Measurements from ENCODE around the gene RHOC.

Gene RHOC

GRCh38 chr1:112701227-112702066, 5.5 kb downstream of the RHOC start:
- no peak for TF ChIP-seq Cebpa-rat (IDR thresholded peaks at IDR 0.05)
- Histone ChIP-seq H3K27me3 (no peaks in the 10 kb centered on the region), H4K20me1 (peaks cover 0 to 27% (median 7%) of the 10 kb centered on the region in 11 experiments; a peak in 8 of 22 replicates), H3K9ac (peak overlapping the region; percentile 46 to 82 (median 74)), H3K27ac (peak overlapping the region; percentile 62 to 92 (median 86)), H3K4me2 (peak overlapping the region; percentile 87 to 100 (median 95)), H3K4me1 (peaks cover 77 to 98% (median 84%) of the 10 kb centered on the region in 10 experiments), H3K9me3 (replicated peaks in 1 of 11) (no peaks in the 10 kb centered on the region), H3K4me3 (peak overlapping the region in 9 of 10 experiments; percentile 19 to 56 (median 40); a peak in 14 of 20 replicates), H3K36me3 (peaks cover 31 to 59% (median 41%) of the 10 kb centered on the region in 11 experiments)

GRCh38 chr1:112700290-112701226, 6.4 kb downstream of the RHOC start:
- H3K4me1 ChIP-seq, result peaks cover 71 to 91% (median 77%) of the 10 kb centered on the region in 10 experiments
- H3K36me3 ChIP-seq, result peaks cover 40 to 68% (median 49%) of the 10 kb centered on the region in 11 experiments
- H3K4me2 ChIP-seq, result peak overlapping the region; percentile 87 to 100 (median 95)
- TF ChIP-seq Cebpa-rat (IDR thresholded peaks at IDR 0.05), result no peak
- H3K9me3 ChIP-seq (replicated peaks in 1 of 11), result no peaks in the 10 kb centered on the region
- no peaks in the 10 kb centered on the region for H3K27me3 ChIP-seq
- H4K20me1 ChIP-seq, result peaks cover 0 to 27% (median 7%) of the 10 kb centered on the region in 11 experiments; a peak in 8 of 22 replicates
- H3K27ac ChIP-seq, result peak overlapping the region; percentile 62 to 92 (median 86)
- peak overlapping the region in 9 of 10 experiments; percentile 19 to 56 (median 40); a peak in 16 of 20 replicates for H3K4me3 ChIP-seq
- peak overlapping the region; percentile 46 to 82 (median 74) for H3K9ac ChIP-seq

GRCh38 chr1:112699425-112700144, 7.3 kb downstream of the RHOC start:
- Histone ChIP-seq H3K4me3 (peak overlapping the region in 6 of 10 experiments; percentile 26 to 56 (median 40); a peak in 9 of 20 replicates), H4K20me1 (peaks cover 0 to 23% (median 5%) of the 10 kb centered on the region in 11 experiments; a peak in 8 of 22 replicates), H3K4me1 (peaks cover 61 to 81% (median 70%) of the 10 kb centered on the region in 10 experiments), H3K4me2 (peak overlapping the region; percentile 87 to 100 (median 95)), H3K27ac (peak overlapping the region in 10 of 11 experiments; percentile 78 to 92 (median 86); a peak in 21 of 22 replicates), H3K9ac (peak overlapping the region; percentile 46 to 82 (median 74); a peak in 21 of 22 replicates), H3K9me3 (replicated peaks in 1 of 11) (no peaks in the 10 kb centered on the region), H3K27me3 (no peaks in the 10 kb centered on the region), H3K36me3 (peaks cover 50 to 78% (median 59%) of the 10 kb centered on the region in 11 experiments)
- TF ChIP-seq Cebpa-rat (IDR thresholded peaks at IDR 0.05), result no peak

- H3K27me3 ChIP-seq, result no peaks in the 10 kb centered on the region
These were observed 8.3 kb downstream of the RHOC start for GRCh38 chr1:112698366-112699310.

GRCh38 chr1:112697781-112698201, 9.1 kb downstream of the RHOC start:
- 0 out of 22 replicates have a peak overlapping the region, but pooled peaks of 1 of the 11 experiments have one; percentile 16 for H3K9ac ChIP-seq
- peak overlapping the region in 3 of 11 experiments; percentile 6 to 23 (median 15); a peak in 4 of 22 replicates for H3K4me2 ChIP-seq
- H3K27ac ChIP-seq, result peak overlapping the region in 3 of 11 experiments; percentile 12 to 32 (median 18); a peak in 3 of 22 replicates
- peaks cover 44 to 63% (median 52%) of the 10 kb centered on the region in 10 experiments for H3K4me1 ChIP-seq
- peaks cover 63 to 91% (median 75%) of the 10 kb centered on the region in 11 experiments for H3K36me3 ChIP-seq
- H3K27me3 ChIP-seq, result no peaks in the 10 kb centered on the region
- H3K9me3 ChIP-seq (replicated peaks in 1 of 11), result no peaks in the 10 kb centered on the region
- no peak for TF ChIP-seq Cebpa-rat (IDR thresholded peaks at IDR 0.05)
- H3K4me3 ChIP-seq, result no peak overlapping the region
- peaks cover 0 to 16% (median 0%) of the 10 kb centered on the region in 11 experiments; a peak in 6 of 22 replicates for H4K20me1 ChIP-seq

More at GRCh38 chr1:112698366-112699310, 8.3 kb downstream of the RHOC start:
- Histone ChIP-seq H3K36me3 (peaks cover 60 to 87% (median 67%) of the 10 kb centered on the region in 11 experiments), H4K20me1 (peaks cover 0 to 20% (median 0%) of the 10 kb centered on the region in 11 experiments; a peak in 6 of 22 replicates), H3K4me3 (no peak overlapping the region), H3K9ac (peak overlapping the region in 5 of 11 experiments; percentile 16 to 78 (median 74); a peak in 4 of 22 replicates), H3K27ac (peak overlapping the region in 7 of 11 experiments; percentile 83 to 92 (median 91); a peak in 13 of 22 replicates), H3K4me2 (peak overlapping the region in 9 of 11 experiments; percentile 92 to 100 (median 97); a peak in 11 of 22 replicates), H3K9me3 (replicated peaks in 1 of 11) (no peaks in the 10 kb centered on the region), H3K4me1 (peaks cover 52 to 72% (median 61%) of the 10 kb centered on the region in 10 experiments)
- TF ChIP-seq Cebpa-rat (IDR thresholded peaks at IDR 0.05), result no peak

GRCh38 chr1:112696578-112697314, 10.2 kb downstream of the RHOC start:
- H3K36me3 ChIP-seq, result peaks cover 63 to 91% (median 82%) of the 10 kb centered on the region in 11 experiments
- no peaks in the 10 kb centered on the region for H3K9me3 ChIP-seq (replicated peaks in 1 of 11)
- TF ChIP-seq Cebpa-rat (IDR thresholded peaks at IDR 0.05), result no peak
- no peak overlapping the region; a peak in 2 of 22 replicates for H3K27ac ChIP-seq
- peaks cover 0 to 12% (median 0%) of the 10 kb centered on the region in 11 experiments; a peak in 4 of 22 replicates for H4K20me1 ChIP-seq
- no peaks in the 10 kb centered on the region for H3K27me3 ChIP-seq
- no peak overlapping the region for H3K9ac ChIP-seq
- peaks cover 33 to 53% (median 42%) of the 10 kb centered on the region in 10 experiments for H3K4me1 ChIP-seq
- no peak overlapping the region for H3K4me2 ChIP-seq
- H3K4me3 ChIP-seq, result no peak overlapping the region
